ENCODE measurements around the gene MYT1.

MYT1 gene

DNA sequence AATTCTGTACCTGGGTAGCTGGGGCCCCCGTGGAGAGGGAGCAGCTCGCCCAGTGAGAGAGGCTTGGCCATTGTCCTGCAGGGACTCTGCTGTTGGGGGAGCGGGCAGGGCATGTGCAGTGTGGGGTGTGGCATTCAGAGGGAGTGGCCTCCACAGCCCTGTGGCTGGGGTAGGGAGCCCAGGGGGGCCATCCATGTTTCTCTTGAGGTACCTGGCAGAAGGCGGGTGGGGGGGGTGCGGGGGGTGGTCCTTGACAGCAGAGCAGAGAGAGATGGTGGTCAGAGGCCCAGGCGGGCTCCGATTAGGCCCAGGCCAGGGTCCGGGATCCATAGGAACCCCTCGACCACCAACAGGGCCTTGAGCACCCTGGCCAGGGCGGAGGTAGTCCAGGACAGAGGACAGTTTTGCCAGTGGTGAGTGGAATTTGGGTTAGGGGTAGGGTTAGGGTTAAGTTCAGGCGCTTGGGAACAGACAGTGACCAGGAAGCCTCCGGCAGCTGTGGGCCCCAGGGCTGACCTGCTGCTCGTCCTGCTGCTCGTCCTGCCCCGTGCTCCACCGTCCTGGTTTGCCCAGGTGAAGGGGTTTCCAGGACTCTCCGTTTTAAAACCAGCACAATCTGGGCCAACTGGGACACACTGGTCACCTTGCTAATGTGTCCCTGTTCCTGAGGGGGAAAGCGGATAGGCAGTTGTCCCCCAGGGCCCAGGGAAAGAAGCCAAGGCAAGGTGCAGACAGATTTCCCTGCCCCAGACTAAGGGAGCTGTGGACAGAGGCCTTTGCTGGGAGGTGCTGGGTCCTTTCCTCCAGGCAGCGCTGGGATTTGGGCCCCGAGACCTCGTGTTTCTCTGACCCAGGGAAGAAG is 24.8 kb upstream of the MYT1 start:
- DNase-seq: no peak

DNA sequence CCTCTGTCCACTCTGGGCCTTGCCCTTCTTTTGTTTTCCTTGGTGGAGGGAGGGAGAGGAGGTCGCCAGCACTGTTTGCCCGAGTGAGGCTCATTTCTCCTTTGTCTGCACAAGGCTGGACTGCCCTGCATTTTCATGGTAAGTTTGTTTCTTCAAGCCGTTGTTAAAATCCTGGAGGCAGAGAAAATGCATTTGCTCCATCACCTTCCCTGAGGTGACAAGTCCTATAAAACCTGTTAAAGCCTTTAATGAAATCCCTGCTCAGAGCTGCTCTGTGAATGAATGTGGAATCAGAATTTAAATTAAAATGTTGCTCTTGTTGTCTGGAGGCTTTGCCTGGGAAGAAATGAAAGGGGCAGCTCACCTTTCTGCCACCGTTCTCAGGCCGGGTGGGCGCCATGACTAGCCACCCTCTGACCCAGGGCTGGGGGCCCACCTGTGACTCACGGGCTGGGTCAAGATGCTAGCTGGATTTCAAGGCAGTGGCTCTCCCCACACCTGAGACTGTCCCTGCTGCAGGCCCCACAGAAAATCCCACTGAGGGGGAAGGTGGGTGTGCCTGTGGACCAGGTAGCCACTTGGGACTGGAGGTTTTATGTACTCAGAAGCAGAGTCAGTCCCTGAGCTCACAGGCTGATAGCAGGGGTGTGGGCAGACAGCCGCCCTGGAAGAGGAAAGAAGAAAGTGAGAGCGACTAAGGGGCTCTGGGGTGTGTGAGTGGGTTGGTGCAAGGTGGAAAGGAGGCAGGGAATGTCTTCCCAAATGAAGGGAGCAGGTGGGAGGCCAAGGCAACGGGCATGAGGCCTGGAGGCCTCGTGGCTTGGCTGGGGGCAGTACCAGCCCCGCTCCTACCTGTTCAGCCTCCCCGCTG is 24.0 kb upstream of the MYT1 start:
- DNase-seq: no peak

DNA sequence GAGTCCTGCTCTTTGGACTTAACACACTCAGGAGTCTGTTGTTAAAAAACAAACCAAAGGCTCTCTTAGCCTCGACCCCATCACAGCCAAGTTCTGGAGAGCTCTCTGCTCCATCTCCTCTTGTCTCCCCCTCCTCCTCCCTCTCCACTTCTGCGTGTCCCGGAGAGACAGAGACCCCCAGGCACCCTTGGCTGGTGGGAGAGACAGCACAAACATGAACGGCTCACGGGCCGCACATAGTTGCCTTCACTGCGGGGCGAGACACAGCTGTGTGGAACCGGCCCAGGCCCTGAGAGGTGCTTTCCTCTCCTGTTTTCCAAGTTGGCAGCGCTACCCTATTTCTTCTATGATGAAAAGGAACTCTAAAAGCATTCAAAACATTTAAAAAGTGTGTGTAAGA is 23.3 kb upstream of the MYT1 start:
- DNase-seq: no peak

DNA sequence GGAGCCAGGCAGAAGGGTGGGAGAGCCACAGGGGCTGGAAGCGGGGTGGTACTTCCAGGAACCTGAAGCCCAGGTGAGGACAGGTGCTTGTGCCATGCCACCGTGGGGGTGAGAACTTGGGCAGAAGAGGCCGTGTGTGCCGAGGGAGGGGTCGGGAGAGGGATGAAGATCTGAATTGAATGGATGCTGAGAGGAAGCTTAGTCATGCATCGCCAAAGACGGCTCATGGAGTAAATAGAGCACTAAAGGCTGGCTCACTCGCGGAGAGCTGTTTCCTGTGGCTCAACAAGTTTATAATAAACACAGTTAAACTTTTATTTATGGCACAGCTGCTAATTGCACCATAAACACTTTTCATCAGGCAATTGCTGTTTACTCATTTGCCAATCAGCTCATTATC is 21.7 kb upstream of the MYT1 start:
- no peak for DNase-seq

DNA sequence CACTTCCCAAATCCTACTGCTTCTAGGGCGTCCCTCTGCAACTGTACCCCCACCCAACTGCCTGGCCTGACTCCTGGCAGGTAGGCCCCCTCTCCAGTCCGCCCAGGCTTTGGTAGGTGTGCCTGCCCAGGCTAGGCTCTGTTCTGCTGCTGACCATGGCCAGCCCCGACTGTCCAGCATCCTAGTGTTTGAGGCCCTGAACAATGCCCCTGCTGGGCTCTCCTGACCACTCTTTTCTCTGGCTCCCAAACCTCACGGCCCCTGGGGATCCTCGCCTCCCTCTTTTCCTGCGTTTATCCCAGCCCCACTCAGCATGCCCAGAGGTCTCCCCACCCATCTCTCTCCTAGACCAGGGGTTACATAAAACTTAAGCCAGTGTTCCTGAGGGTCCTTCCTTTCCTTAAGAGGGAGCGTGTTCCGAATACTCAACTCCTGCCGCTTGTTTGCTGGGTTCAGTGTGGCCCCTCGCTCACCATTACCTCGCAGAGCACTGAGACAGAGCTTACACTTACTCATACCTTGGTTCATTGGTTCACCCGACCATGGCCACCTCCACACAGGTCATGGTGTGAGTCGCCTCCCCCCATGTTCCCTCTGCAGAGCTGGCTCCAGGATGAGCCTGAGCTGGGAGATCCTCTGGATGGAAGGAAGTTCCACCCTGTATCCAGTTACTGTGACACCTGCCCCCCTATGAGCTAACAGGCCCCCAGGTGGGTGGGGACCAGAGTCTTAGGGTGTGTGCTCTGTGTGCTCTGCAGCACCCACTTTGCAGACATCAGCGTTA is 21.0 kb upstream of the MYT1 start:
- DNase-seq: no peak

DNA sequence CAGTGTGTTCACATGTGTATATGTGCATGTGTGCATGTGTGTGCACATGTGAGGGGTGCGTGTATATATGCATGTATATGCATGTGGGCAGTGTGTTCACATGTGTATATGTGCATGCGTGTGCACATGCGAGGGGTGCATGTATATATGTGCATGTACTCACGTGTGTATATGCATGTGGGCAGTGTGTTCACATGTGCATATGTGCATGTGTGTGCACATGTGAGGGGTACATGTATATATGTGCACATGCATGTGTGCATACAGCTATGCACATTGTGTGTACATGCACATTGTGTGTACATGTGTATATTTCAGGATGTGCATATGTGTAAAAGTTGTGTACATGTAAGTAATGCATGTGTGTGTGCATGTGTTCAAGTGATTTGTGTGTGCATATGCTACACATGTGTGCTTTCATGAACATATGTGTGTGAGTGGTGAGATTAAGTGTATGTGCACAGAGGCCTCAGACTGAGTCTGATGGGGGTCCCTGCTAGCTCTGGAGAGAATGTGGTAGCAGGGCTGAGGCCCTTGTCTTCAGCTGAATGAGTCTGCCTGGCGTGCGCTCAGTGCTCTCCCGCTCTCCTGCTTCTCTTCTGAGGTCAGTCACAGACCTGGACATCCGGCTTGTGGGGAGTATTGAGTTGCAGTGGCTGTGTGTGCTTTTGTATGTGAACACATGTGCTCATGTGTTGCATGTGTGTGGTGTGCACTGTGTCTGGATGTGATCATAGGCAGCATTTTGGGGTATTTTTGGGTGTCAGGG is 19.9 kb upstream of the MYT1 start:
- DNase-seq: no peak

DNA sequence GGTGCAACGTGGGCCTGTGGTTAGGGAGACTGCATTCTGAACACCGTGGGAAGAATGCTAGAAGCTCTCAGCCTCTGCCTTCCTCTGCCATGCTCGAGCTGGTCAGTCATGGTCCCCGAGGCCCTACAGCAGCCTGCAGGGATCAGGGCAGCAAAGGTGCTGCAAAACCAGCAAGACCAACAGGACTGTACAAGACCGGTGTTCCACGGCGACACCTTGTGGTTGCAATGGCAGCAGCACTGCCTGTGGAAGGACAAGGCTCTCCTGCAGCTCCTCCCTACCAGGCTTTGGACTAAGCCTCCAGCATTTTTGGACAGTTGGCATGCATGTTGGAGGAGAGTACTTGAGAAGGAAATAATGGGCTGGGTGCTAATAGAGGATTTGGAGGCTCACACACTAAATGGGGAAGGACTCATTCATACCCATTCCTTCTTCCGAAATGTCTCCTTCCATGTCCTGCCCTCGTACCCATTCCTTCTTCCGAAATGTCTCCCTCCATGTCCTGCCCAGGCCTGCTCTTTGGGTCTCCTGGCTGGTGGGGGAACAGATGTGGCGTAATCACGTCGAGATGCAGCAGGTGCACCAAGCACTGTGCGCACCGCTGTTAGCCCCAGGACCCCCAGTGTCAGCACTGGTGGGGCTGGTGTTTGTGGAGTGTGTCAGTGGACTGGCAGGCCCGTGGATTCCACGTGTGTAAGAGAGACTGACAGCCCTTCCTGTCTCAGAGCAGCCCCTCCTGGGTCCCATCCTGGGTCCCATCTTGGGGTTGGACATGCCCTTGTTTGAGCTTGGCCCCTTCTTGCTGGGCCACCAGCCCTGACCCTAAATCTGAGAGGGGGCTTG is 18.6 kb upstream of the MYT1 start:
- DNase-seq: no peak

DNA sequence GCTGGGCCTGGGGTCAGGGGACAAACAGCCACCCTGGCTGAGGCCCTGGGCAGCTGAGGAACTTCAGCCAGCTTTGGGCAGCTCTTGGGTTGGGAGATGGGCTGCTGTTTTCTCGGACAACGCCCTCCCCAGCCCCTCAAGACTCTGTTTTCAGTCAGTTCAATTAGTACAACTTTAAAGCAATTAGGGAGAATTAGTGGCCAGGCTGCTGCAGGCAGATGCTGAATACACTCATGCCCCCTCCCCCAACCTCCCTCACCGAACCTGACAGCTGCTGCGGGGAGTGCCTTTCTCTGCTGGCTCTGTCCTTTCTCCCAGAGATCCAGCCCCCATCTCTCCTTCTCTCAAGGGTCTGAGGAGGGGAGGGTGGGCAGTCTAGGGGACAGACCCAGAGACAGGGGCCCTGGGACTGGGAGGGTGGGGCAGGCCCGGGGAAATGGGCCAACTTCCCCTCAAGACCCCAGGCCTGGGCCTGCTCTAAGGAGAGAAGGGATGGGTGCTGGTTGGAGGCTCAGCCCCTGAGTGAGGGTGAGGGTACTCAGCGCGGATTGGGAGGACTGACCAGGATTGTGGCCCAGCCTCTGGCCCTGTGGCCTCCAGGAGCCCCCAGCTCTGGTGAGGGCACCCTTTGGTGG is 17.8 kb upstream of the MYT1 start:
- no peak for DNase-seq

DNA sequence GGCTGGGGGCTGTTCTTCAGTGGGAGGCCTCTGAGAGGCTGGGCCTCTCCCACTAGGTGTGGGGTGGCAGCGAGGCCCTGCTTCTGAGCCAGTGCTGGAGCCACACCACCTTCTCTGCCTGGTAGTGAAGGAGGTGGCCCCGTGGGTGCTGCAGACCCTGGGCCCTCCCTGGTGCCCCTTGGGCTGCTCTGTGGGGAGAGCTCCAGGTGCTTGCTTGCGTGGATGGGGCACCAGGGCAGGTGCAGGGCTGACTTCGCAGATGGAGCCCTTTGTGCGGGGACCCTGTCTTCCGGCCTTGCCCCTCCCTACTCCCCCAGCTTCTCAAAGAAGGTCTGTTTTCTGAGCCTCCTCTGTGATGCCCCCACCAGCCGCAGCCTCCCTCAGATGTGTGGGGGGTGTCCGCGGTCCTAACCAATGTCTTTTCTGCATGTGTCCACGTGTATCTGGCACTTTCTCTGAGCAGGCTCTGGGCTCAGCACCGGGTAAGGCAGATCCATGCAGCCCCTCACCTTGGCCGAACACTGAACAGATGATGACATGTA is 17.2 kb upstream of the MYT1 start:
- DNase-seq: peak in 3 of 58 donors; percentile 11 to 26 (median 15)

DNA sequence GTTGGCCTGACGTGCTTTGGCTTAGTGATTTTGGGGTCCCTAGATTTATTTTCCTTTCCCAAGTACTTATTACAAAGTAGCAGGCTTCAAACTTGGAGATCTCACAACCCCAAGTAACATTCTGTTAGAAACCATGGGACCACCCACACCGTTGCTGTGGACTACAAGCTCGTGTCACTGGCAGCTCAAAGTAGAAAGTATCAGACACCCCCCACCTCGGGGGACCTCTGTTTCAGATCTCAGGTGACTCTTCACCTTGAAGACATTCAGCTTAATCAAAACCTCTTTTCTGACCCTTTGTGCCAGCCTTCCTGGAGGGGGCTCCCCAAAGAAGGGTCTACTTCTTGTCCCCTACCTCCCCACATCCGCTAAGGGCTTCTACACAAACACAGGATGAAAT is 15.7 kb upstream of the MYT1 start:
- no peak for DNase-seq

DNA sequence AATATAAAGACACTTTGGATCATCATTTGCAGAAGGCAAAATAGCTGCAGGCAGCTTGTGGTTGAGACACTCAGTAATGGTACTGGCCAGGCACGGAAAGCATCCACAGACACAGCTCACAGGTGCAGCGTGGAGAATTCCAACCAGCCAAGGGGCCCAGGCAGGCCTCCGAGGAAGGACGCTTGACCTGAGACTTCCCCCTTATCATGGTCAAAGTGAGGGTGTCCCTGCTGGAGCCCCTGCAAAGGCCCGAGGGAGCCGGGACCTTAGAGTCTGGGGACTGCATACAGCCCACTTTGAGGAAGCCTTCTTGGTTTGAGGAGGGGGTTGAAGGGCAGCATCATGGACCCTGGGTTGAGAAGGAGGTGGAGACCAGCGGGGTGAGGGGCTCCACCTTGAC is 15.1 kb upstream of the MYT1 start:
- DNase-seq: no peak

DNA sequence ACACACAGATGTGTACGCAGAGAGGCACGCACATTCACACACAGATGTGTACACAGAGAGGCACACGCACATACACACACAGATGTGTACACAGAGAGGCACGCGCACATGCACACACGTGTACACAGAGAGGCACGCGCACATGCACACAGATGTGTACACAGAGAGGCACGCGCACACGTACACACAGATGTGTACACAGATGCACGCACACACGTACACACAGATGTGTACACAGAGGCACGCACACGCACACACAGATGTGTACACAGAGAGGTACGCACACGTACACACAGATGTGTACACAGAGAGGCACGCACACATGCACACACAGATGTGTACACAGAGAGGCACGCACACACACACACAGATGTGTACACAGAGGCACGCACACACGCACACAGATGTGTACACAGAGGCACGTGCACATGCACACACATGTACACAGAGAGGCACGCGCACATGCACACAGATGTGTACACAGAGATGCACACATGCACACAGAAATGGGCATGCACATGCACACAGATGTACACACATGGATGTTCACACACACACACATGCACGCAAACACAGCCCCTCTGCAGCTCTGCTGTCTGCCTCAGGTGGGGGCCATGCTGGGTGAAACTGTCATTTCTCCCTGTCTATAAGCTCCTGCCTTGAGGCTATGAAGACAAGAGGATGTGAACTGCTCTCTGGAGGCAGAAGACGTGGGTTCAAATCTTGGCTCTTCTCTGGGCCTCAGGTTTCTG is 14.3 kb upstream of the MYT1 start:
- no peak for DNase-seq

DNA sequence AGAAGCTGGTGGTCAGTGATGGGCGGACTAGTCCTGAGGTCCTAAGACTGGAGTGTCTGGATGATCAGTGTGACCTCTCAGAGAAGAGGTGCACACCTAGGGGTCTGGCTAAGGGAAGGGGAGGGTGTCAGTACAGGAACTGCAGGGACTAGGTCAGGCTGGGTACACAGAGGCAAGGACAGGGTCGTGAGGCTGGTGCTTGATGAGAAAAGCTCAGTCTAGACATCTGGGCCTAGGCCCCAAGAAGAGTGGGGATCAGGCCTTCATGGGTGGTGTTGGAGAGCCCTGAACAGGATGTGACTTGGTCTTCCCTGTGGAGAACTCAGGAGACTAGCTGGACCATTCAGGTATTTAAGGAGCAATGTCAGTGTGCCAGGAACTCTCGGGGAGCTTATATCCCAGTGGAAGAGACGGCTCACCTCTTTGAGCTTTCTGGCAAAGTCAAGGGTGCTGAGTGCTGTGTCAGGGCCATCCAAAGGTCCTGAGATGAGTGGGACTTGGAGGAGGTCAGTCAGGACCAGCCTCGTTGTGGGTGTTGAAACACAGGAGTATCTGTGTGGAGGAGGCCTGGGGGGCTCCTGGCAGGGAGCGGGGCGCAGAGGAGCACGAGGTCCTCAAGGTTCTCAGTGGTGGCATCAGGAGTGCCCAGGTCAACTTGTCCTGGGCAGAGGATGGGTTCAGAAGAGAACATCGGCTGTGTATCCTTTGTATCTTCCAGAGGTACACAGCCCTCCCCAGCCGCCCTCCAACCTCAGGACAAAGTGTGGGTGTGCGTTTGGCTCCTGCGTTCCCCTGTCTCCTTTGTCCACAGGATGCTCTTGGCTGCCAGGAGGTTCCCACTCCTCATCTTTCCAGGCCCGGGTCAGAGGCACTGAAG is 13.3 kb upstream of the MYT1 start:
- DNase-seq: no peak

DNA sequence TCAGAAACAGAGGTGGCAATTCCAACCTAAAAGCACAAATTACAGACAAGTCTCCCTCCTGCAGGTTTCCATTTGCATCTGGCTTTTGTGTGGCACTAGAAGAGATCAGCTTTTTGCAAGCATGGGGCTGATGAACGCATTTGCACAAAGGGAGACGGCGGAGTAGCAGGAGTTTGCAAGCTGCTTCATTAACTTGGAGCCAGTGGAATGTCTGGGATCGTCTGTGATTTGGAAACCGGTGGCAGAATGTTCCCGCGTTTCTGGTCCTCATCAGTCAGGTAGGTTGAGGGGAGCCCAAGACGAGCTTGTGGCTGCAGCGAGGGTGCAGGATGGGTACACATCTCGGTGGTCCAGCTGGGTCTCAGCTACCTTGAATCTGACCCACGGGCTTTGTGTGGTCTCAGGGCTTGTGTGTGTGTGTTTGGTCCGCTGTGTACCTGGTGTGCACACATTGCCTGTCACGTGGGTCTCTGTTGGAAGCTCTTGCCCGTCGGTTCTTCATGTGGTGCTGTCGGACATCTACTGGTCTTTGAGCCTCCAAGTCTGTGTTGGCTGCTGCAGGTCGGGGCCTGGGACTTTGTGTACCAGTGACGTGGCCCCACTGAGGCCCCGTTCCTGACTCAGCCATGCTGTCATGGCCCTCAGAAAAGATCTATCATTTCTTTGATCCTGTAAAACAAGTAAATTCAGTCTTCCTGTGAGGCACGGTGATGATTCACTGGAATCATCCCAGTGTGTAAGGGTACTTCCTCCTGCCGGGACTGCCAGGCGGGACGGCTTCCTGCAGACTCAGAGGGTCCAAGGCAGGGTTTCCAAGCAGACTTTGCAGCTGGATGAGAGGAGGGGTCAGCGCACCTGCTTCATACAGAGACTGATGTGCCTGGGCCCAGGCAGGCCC is 12.4 kb upstream of the MYT1 start:
- DNase-seq: no peak

DNA sequence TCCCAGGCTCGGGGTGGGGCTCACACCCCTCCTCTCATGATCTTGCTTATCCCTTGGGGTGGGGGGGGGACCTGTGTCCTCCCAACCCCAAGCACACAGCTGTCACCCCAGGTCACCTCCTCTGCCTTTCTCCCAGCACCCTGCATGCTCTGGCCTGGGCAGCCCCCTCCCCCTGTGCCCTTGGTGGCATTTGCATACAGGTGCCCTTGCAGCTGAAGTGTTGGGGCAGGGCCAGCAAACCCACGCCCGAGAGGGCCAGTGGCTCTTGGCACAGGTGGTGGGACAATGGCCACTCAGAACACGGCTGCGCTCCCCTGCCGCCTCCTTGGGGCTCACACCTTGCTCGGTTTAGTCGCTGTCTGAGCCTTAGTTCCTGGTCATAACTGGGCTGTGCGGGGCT is 11.3 kb upstream of the MYT1 start:
- DNase-seq: no peak

DNA sequence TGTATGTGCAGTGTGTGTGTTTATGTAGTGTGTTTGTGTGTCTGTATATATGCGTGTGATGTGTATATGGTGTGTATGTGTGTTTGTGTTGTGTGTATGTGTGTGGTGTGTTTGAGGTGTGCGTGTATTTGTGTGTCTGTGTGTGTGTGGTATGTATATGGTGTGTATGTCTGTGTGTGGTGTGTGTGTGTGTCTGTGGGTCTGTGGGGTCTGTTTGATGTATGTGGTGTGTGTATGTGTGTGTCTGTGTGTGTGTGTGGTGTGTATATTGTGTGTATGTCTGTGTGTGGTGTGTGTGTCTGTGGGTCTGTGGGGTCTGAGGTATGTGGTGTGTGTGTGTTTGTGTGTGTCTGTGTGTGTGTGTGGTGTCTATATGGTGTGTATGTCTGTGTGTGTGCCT is 10.8 kb upstream of the MYT1 start:
- DNase-seq: no peak

Data from anterior cingulate cortex (tissue), 58 donors.